Immature natural killer cell (primary cell): Measurements from ENCODE around the gene PNPO. TPM values are rescaled to one million over a fixed set of nuclear protein-coding genes. Genes with fewer than 3 reads are reported as not detected.
A peak's percentile ranks its signal among the peaks of the same experiment; 100 is the strongest.

Experiments used
- DNase-seq, 3 donors: peaks; one replicate each; pipeline ENCODE4 v3.0.0; 2022; ENCODE audit warnings: mixed read lengths in 1 of 3
- H3K27ac Mint-ChIP-seq, 6 donors: one replicate each; pipeline ENCODE4 v1.8.0; 2020; ENCODE audit warnings: mixed read lengths in 6 of 6, mild to moderate bottlenecking in 5 of 6, inconsistent platforms in 4 of 6, moderate library complexity in 3 of 6
- H3K27me3 Mint-ChIP-seq, 3 donors: one replicate each; pipeline ENCODE4 v1.8.0; 2020 to 2021; ENCODE audit warnings: low read depth in 3 of 3, mild to moderate bottlenecking in 3 of 3, mixed read lengths in 3 of 3, moderate library complexity in 3 of 3, inconsistent platforms in 1 of 3
- H3K36me3 Mint-ChIP-seq, 3 donors: one replicate each; pipeline ENCODE4 v1.8.0; 2020; ENCODE audit warnings: mixed read lengths in 3 of 3, inconsistent platforms in 2 of 3, mild to moderate bottlenecking in 2 of 3
- H3K4me1 Mint-ChIP-seq, 2 donors: one replicate each; pipeline ENCODE4 v1.8.0; 2020; ENCODE audit warnings: inconsistent platforms in 2 of 2, mild to moderate bottlenecking in 2 of 2, mixed read lengths in 2 of 2, moderate library complexity in 1 of 2
- H3K4me3 Mint-ChIP-seq, 5 donors: one replicate each; pipeline ENCODE4 v1.8.0; 2020; ENCODE audit warnings: mild to moderate bottlenecking in 5 of 5, mixed read lengths in 5 of 5, inconsistent platforms in 3 of 5, moderate library complexity in 3 of 5
- H3K9me3 Mint-ChIP-seq, 6 donors: one replicate each; pipeline ENCODE4 v1.8.0; 2020; ENCODE audit warnings: mild to moderate bottlenecking in 6 of 6, mixed read lengths in 6 of 6, inconsistent platforms in 4 of 6, moderate library complexity in 3 of 6
- polyA plus RNA-seq, 3 donors: library from polyadenylated mRNA; unstranded; fragments of 300-500 nt; fragmentation: Illumina TruSeq; gene quantifications; one replicate each; pipeline ENCODE4 v1.2.3, GENCODE V29; 2021

Gene PNPO
- 10 to 100 TPM; 14.3 to 21.2 (median 18.6) TPM for polyA plus RNA-seq

GRCh38 chr17:47941246-47942095, at the start of gene PNPO:
Gene PNPO, plus strand, starts transcription at chr17:47941571. Its CDS starts 105 bp downstream, at chr17:47941676.
- Mint-ChIP-seq H3K4me3 (peak within 1 kb of the TSS; percentile 76 to 93 (median 86)), H3K36me3 (peaks cover 0 to 4% (median 0%) of the 10 kb centered on the region in 3 donors), H3K27ac (peak within 1 kb of the TSS; percentile 78 to 92 (median 86)), H3K27me3 (peaks cover 0 to 6% (median 4%) of the 10 kb centered on the region in 3 donors), H3K9me3 (no peaks in the 10 kb centered on the region), H3K4me1 (peaks cover 31 to 40% of the 10 kb centered on the region in 2 donors)
- peak; percentile 92 to 95 (median 93) for DNase-seq

DNA sequence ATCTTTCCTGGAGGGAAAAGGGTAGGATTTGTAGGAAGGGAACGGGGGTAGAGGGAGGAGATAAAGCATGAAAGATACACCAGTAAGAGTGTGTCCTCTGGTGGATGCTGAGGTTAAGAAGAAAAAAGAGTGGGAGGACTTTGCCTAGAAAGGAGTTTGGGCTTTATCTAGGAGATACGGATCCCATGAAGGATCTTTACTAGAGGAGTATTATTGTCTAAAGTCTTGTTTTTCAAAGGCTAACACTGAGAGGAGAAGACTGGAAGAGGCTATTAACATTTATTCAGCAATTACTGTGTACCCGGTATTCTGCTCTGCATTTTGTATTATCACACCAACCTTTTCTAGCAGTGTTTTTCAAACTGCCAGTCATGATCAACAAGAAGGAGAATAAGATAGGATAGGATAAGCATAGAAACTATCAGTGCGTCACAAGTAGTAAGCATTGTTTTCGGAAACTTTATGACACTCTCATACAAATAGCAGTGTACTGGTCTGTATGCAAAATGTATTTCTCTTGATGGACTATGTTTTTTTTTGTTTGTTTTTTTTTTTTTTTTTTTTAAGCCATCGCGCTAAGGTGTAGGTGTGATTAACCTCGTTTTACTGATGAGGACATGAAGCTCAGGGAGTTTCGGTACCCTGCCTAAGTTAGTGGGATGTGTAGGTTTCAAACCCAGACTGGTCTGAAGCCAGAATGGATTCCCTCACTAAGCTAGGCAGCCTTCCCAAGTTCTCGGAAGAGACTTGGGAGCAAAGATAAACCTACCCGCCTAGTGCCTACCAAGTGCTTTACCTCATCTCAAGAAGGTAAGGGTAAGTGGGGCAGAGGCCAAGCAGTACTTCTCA, 46.6 kb upstream of the PNPO start:
- no peak for DNase-seq
- Mint-ChIP-seq H3K9me3 (no peaks in the 10 kb centered on the region), H3K27ac (peak overlapping the region; percentile 96 to 100 (median 99)), H3K27me3 (peaks cover 4 to 13% (median 5%) of the 10 kb centered on the region in 3 donors), H3K36me3 (peaks cover 0 to 10% (median 0%) of the 10 kb centered on the region in 3 donors), H3K4me3 (peak overlapping the region; percentile 96 to 99 (median 98)), H3K4me1 (peaks cover 38 to 55% of the 10 kb centered on the region in 2 donors)

DNA sequence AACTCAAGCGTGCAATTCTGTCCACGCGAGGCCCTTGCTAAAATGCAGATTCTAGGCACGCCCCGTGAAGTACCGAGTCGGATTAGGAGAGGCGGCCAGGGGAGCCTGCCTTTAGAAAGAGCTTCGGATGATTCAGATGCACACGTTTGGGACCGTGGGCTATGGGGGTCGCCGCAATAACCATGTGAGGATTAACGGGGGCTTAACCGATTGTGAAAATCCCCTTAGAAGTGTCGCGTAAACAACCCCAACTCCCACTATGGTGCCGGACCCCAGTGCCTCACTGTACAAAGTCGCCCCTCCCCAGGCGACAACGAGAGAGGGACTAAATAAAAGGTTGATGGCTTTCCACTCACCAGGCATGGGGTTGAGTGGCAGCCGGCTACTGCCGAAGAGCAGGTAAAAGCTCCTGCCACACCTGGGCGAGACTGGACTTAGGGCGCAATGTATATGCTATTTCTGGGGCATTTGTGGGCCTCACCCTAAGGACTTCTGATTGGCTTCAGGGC, 46.0 kb upstream of the PNPO start:
- H3K27ac Mint-ChIP-seq, result peak overlapping the region; percentile 96 to 100 (median 99)
- H3K4me1 Mint-ChIP-seq, result peaks cover 36 to 60% of the 10 kb centered on the region in 2 donors
- H3K27me3 Mint-ChIP-seq, result peaks cover 4 to 13% (median 5%) of the 10 kb centered on the region in 3 donors
- H3K4me3 Mint-ChIP-seq, result peak overlapping the region; percentile 96 to 99 (median 98)
- no peaks in the 10 kb centered on the region for H3K9me3 Mint-ChIP-seq
- DNase-seq, result no peak
- H3K36me3 Mint-ChIP-seq, result peaks cover 0 to 10% (median 0%) of the 10 kb centered on the region in 3 donors

DNA sequence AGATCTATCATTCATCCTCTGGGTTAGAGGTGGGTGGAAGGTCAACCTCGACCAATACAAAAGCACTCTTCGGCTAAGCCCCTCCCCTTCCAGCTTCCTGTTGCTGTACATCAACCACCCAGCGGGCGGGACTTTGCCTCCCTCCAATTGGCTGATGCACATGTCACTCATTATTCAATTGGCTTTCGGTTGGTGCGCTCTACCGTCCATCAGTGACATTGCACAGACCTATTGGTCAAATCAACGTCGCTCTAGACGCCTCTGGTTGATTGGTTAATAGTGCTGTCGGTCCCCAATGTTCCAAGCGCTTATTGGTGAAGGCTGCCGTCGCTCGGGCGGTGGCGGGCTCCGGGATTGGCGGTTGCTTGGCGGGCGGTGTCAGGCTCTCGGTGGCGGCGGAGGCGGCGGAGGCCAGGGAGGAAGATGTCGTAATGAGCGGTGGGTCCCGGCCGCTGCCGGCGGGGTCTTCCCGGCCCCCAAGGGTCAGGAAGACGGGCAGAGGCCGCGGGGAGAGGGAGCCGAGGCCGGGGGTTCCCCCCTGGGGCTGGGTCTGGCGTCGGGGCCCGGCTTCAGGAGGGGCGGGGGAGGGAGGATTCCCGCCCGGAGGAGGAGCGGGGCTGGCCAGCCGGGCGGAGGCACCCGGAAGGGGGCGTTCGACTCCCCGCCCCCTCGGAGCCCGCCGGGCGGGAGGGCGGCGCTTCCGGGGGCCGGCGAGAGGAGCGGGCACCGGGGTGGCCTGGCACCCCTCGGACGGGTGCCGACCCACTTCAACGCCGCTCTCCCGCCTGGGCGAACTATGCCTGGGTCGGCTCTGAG, 45.3 kb upstream of the PNPO start, which contains the start of gene SP2:
TSS of gene SP2 (plus strand) at position 381 of the 816 bp plus-strand sequence. CDS start at position 432, 51 bp downstream.
- Mint-ChIP-seq H3K36me3 (peaks cover 0 to 10% (median 0%) of the 10 kb centered on the region in 3 donors), H3K27me3 (peaks cover 4 to 13% (median 5%) of the 10 kb centered on the region in 3 donors), H3K4me1 (peaks cover 36 to 60% of the 10 kb centered on the region in 2 donors), H3K9me3 (no peaks in the 10 kb centered on the region), H3K27ac (peak within 1 kb of the TSS; percentile 96 to 100 (median 99)), H3K4me3 (peak within 1 kb of the TSS; percentile 96 to 99 (median 98))
- DNase-seq, result peak; percentile 100

DNA sequence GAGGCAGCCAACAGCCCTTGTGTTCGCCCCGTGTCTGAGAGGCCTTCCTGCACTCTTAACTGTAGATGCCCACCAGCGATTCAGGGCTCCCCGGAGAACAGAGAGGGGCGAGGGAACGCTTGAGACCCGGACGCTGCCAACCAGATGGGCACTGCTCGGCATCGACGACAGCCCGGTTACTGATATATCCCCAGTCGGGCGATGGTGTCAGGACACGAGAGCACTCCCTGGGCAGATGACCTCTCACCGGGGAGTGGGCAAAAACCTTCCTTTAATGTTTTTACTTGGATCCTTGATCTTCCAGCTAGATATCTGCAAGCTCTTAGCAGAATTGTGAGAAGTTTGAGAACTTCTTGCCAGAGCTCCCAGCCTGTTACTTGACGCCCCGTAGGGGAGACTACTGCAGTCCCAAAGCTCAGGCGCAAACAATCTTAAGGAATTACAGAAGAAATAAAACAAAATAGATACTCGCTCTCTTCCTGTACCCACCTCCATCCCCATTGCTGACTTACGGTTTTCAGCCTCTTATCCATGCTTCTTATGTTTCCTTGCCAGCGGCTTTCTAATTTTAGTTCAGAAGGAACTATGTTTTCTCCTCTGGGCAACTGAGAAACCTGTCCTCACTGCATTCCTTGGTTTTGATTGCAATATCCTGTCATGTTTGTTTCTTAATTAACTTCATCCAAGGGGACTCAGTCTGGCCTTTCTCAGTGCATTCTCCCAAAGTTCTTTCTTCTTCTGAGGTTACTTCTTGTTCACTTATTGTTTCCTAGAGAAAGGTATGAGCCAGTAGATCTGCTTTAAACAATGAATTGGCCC, 44.5 kb upstream of the PNPO start:
- Mint-ChIP-seq H3K4me3 (peak overlapping the region; percentile 88 to 99 (median 95)), H3K36me3 (peaks cover 0 to 6% (median 0%) of the 10 kb centered on the region in 3 donors), H3K9me3 (no peaks in the 10 kb centered on the region), H3K4me1 (peaks cover 40 to 64% of the 10 kb centered on the region in 2 donors), H3K27ac (peak overlapping the region; percentile 94 to 96 (median 96)), H3K27me3 (peaks cover 4 to 13% (median 4%) of the 10 kb centered on the region in 3 donors)
- peak in 1 of 3 donors; percentile 4 for DNase-seq

- peaks cover 47 to 71% of the 10 kb centered on the region in 2 donors for H3K4me1 Mint-ChIP-seq
- peaks cover 0 to 6% (median 5%) of the 10 kb centered on the region in 3 donors for H3K36me3 Mint-ChIP-seq
- peaks cover 4 to 13% (median 4%) of the 10 kb centered on the region in 3 donors for H3K27me3 Mint-ChIP-seq
- peak overlapping the region; percentile 88 to 99 (median 95) for H3K4me3 Mint-ChIP-seq
- no peaks in the 10 kb centered on the region for H3K9me3 Mint-ChIP-seq
- DNase-seq, result no peak
- H3K27ac Mint-ChIP-seq, result peak overlapping the region; percentile 43 to 96 (median 95)
Observed at GRCh38 chr17:47897561-47897960, 43.8 kb upstream of the PNPO start.

- Mint-ChIP-seq H3K27ac (no peak overlapping the region), H3K27me3 (peaks cover 4 to 13% (median 4%) of the 10 kb centered on the region in 3 donors), H3K4me1 (peaks cover 49 to 72% of the 10 kb centered on the region in 2 donors), H3K36me3 (peaks cover 0 to 6% (median 5%) of the 10 kb centered on the region in 3 donors), H3K9me3 (no peaks in the 10 kb centered on the region), H3K4me3 (peak overlapping the region in 3 of 5 donors; percentile 18 to 92 (median 88))
- no peak for DNase-seq
Observed at GRCh38 chr17:47898241-47898640, 43.1 kb upstream of the PNPO start.

GRCh38 chr17:47899643-47900042, 41.7 kb upstream of the PNPO start:
- peaks cover 4 to 13% (median 4%) of the 10 kb centered on the region in 3 donors for H3K27me3 Mint-ChIP-seq
- no peaks in the 10 kb centered on the region for H3K9me3 Mint-ChIP-seq
- H3K27ac Mint-ChIP-seq, result no peak overlapping the region
- H3K36me3 Mint-ChIP-seq, result peaks cover 0 to 10% (median 6%) of the 10 kb centered on the region in 3 donors
- DNase-seq, result no peak
- H3K4me3 Mint-ChIP-seq, result no peak overlapping the region
- peaks cover 44 to 71% of the 10 kb centered on the region in 2 donors for H3K4me1 Mint-ChIP-seq

DNA sequence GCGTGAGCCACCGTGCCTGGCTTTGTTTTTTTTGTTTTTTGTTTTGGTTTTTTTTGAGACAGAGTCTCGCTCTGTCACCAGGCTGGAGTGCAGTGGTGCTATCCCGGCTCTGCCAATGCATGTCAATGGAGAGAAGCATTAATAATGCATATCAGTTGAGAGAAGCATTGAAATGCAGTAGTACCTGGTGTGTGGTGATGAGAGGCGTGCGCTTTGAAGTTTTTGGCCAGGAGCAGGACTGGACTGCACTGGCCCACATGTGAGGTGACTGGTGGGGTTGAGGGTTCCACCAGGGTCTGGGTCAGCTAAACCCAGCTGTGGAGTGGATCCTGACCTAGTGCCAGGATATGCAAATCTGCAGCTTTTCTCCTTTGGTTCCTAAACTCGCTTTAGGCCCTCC, 39.9 kb upstream of the PNPO start:
- DNase-seq, result no peak
- Mint-ChIP-seq H3K9me3 (no peaks in the 10 kb centered on the region), H3K27ac (no peak overlapping the region), H3K27me3 (peaks cover 0 to 6% (median 2%) of the 10 kb centered on the region in 3 donors), H3K36me3 (peaks cover 0 to 10% (median 6%) of the 10 kb centered on the region in 3 donors), H3K4me1 (peaks cover 39 to 65% of the 10 kb centered on the region in 2 donors), H3K4me3 (no peak overlapping the region)

- H3K27me3 Mint-ChIP-seq, result peaks cover 0 to 4% (median 2%) of the 10 kb centered on the region in 3 donors
- peaks cover 38 to 66% of the 10 kb centered on the region in 2 donors for H3K4me1 Mint-ChIP-seq
- H3K36me3 Mint-ChIP-seq, result peaks cover 0 to 10% (median 6%) of the 10 kb centered on the region in 3 donors
- DNase-seq, result no peak
- no peaks in the 10 kb centered on the region for H3K9me3 Mint-ChIP-seq
- peak overlapping the region in 3 of 6 donors; percentile 4 to 22 (median 16) for H3K27ac Mint-ChIP-seq
- H3K4me3 Mint-ChIP-seq, result no peak overlapping the region
Observed at GRCh38 chr17:47902039-47902744, 39.2 kb upstream of the PNPO start.

GRCh38 chr17:47905221-47905733, 36.1 kb upstream of the PNPO start:
- no peak overlapping the region for H3K4me3 Mint-ChIP-seq
- H3K36me3 Mint-ChIP-seq, result peaks cover 0 to 13% (median 0%) of the 10 kb centered on the region in 3 donors
- no peaks in the 10 kb centered on the region for H3K9me3 Mint-ChIP-seq
- peaks cover 0 to 2% (median 0%) of the 10 kb centered on the region in 3 donors for H3K27me3 Mint-ChIP-seq
- peaks cover 41 to 64% of the 10 kb centered on the region in 2 donors for H3K4me1 Mint-ChIP-seq
- no peak overlapping the region for H3K27ac Mint-ChIP-seq
- no peak for DNase-seq
